H1 (cell line): ENCODE results near the gene ARHGEF10L. TPM values are rescaled to one million over a fixed set of nuclear protein-coding genes. Genes with fewer than 3 reads are reported as not detected.

Source experiments
- BACH1 ChIP-seq: IDR thresholded peaks from 2 replicates; pipeline ENCODE4 v1.6.1; 2012; ENCODE audit warnings: low read length, improper control_type of control experiment
- NRF1 ChIP-seq: IDR thresholded peaks from 2 replicates; pipeline ENCODE4 v1.6.1; 2011; ENCODE audit warnings: mild to moderate bottlenecking, low read depth, low read length, improper control_type of control experiment
- RBBP5 ChIP-seq: IDR thresholded peaks from 2 replicates; pipeline ENCODE4 v1.7.1; 2012; ENCODE audit warnings: low read depth, mild to moderate bottlenecking, inconsistent platforms, low read length, moderate library complexity, borderline replicate concordance
- TCF12 ChIP-seq: IDR thresholded peaks from 2 replicates; pipeline ENCODE4 v1.6.1; 2011; ENCODE audit warnings: low read depth, mild to moderate bottlenecking, low read length
- YY1 ChIP-seq: IDR thresholded peaks from 2 replicates; pipeline ENCODE4 v1.6.1; 2011; ENCODE audit warnings: low read depth, mild to moderate bottlenecking, low read length
- polyA plus RNA-seq, 7 experiments: library from polyadenylated mRNA; depleted of rRNA in 3 of 7; stranded (reverse) in 5 of 7; unstranded in 2 of 7; fragments of >200 nt in 5 of 7; fragments of 200-250 nt in 2 of 7; gene quantifications; 1 replicate in 5 of 7; 2 replicates in 1 of 7; 4 replicates in 1 of 7; pipeline versions ENCODE4 v1.2.1 to v1.2.3, GENCODE V29; 2011 to 2013; ENCODE audit warnings: missing spikeins in 2 of 7, mixed read lengths in 2 of 7
- total RNA-seq: library from RNA; stranded (reverse); fragmentation: NEBNext Ultra II Directional; extraction: Animal tissue kit (Norgen Biotek cat#: 25700); gene quantifications from 2 replicates; pipeline ENCODE4 v1.2.1, GENCODE V29; 2021
- TF ChIP-seq, protein P1 (sequence below): fragments of 300-600 bp; sonication (generic); IDR thresholded peaks from 2 replicates; pipeline ENCODE4 v1.7.1; 2012; ENCODE audit warnings: low read length, moderate library complexity, mild to moderate bottlenecking, inconsistent platforms; ENCODE audit not compliant: insufficient replicate concordance
- TF ChIP-seq, protein P2 (sequence below): IDR thresholded peaks from 2 replicates; pipeline ENCODE4 v1.6.1; 2012; ENCODE audit warnings: low read length, inconsistent platforms

The ARHGEF10L gene
- total and polyA plus RNA-seq, 2 of the 8 experiments (the other 6 are each of a cell fraction or from before 2014, with no cell fraction given): 33.6 to 39.6 TPM

DNA sequence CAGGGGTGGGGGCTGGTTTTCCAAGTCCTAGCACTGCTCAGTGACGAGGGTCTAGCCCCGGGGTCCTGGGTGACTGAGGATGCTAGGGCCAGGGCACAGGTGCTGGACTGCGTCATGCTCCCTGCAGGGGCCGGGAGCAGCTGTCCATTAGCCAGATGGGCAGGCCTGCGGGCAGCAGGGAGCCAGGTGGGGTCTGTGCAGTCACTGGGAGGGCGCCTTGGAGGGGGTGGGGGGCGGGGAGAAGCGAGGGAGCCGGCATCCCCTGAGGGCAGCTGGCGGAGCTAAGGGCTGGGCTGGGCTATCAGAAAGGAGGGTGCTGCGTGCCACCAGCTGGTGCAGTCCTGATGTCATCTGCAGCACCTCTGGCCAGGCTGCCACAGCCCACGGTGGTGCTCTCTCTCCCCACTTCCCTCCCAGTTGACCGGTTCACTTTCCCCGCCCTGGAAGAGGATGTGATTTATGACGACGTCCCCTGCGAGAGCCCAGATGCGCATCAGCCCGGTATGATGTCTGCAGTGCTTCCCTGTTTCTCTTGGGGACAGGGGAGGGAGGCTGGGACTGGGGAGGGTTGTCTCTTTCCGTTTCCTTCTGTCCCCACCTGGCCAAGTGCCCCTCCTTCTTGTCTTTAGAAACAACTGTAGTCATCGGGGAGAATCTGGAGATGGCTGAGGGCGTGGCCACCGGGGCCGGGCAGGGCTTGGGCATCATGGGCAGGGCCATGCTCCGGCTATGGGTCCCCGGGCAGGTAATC is 63.8 kb downstream of the ARHGEF10L start (continued):
- TF ChIP-seq, protein P1, sequence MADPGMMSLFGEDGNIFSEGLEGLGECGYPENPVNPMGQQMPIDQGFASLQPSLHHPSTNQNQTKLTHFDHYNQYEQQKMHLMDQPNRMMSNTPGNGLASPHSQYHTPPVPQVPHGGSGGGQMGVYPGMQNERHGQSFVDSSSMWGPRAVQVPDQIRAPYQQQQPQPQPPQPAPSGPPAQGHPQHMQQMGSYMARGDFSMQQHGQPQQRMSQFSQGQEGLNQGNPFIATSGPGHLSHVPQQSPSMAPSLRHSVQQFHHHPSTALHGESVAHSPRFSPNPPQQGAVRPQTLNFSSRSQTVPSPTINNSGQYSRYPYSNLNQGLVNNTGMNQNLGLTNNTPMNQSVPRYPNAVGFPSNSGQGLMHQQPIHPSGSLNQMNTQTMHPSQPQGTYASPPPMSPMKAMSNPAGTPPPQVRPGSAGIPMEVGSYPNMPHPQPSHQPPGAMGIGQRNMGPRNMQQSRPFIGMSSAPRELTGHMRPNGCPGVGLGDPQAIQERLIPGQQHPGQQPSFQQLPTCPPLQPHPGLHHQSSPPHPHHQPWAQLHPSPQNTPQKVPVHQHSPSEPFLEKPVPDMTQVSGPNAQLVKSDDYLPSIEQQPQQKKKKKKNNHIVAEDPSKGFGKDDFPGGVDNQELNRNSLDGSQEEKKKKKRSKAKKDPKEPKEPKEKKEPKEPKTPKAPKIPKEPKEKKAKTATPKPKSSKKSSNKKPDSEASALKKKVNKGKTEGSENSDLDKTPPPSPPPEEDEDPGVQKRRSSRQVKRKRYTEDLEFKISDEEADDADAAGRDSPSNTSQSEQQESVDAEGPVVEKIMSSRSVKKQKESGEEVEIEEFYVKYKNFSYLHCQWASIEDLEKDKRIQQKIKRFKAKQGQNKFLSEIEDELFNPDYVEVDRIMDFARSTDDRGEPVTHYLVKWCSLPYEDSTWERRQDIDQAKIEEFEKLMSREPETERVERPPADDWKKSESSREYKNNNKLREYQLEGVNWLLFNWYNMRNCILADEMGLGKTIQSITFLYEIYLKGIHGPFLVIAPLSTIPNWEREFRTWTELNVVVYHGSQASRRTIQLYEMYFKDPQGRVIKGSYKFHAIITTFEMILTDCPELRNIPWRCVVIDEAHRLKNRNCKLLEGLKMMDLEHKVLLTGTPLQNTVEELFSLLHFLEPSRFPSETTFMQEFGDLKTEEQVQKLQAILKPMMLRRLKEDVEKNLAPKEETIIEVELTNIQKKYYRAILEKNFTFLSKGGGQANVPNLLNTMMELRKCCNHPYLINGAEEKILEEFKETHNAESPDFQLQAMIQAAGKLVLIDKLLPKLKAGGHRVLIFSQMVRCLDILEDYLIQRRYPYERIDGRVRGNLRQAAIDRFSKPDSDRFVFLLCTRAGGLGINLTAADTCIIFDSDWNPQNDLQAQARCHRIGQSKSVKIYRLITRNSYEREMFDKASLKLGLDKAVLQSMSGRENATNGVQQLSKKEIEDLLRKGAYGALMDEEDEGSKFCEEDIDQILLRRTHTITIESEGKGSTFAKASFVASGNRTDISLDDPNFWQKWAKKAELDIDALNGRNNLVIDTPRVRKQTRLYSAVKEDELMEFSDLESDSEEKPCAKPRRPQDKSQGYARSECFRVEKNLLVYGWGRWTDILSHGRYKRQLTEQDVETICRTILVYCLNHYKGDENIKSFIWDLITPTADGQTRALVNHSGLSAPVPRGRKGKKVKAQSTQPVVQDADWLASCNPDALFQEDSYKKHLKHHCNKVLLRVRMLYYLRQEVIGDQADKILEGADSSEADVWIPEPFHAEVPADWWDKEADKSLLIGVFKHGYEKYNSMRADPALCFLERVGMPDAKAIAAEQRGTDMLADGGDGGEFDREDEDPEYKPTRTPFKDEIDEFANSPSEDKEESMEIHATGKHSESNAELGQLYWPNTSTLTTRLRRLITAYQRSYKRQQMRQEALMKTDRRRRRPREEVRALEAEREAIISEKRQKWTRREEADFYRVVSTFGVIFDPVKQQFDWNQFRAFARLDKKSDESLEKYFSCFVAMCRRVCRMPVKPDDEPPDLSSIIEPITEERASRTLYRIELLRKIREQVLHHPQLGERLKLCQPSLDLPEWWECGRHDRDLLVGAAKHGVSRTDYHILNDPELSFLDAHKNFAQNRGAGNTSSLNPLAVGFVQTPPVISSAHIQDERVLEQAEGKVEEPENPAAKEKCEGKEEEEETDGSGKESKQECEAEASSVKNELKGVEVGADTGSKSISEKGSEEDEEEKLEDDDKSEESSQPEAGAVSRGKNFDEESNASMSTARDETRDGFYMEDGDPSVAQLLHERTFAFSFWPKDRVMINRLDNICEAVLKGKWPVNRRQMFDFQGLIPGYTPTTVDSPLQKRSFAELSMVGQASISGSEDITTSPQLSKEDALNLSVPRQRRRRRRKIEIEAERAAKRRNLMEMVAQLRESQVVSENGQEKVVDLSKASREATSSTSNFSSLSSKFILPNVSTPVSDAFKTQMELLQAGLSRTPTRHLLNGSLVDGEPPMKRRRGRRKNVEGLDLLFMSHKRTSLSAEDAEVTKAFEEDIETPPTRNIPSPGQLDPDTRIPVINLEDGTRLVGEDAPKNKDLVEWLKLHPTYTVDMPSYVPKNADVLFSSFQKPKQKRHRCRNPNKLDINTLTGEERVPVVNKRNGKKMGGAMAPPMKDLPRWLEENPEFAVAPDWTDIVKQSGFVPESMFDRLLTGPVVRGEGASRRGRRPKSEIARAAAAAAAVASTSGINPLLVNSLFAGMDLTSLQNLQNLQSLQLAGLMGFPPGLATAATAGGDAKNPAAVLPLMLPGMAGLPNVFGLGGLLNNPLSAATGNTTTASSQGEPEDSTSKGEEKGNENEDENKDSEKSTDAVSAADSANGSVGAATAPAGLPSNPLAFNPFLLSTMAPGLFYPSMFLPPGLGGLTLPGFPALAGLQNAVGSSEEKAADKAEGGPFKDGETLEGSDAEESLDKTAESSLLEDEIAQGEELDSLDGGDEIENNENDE: no peak
- TF ChIP-seq BACH1: no peak
- TF ChIP-seq, protein P2, sequence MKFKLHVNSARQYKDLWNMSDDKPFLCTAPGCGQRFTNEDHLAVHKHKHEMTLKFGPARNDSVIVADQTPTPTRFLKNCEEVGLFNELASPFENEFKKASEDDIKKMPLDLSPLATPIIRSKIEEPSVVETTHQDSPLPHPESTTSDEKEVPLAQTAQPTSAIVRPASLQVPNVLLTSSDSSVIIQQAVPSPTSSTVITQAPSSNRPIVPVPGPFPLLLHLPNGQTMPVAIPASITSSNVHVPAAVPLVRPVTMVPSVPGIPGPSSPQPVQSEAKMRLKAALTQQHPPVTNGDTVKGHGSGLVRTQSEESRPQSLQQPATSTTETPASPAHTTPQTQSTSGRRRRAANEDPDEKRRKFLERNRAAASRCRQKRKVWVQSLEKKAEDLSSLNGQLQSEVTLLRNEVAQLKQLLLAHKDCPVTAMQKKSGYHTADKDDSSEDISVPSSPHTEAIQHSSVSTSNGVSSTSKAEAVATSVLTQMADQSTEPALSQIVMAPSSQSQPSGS: no peak
- TF ChIP-seq TCF12: no peak
- TF ChIP-seq YY1: no peak
- TF ChIP-seq RBBP5: no peak
- TF ChIP-seq NRF1: no peak
